Stomach (tissue), 9 donors: Measurements from ENCODE around the gene INPP4B. TPM values are rescaled to one million over a fixed set of nuclear protein-coding genes. Genes with fewer than 3 reads are reported as not detected.

Source experiments
- DNase-seq, 2 donors: peaks; one replicate each; pipeline versions ENCODE4 v3.0.0 to v3.0.0-alpha.2; 2013 to 2019
- H3K27ac ChIP-seq, 5 donors: fragments of 200-600 bp in 4 of 5; sonication (generic) in 4 of 5; one replicate each; pipeline ENCODE4 v1.5.1; 2013 to 2019; ENCODE audit warnings: mild to moderate bottlenecking in 1 of 5, moderate library complexity in 1 of 5
- H3K27me3 ChIP-seq, 3 donors: fragments of 200-600 bp; sonication (generic); one replicate each; pipeline ENCODE4 v1.5.1; 2017 to 2019; ENCODE audit warnings: mixed run types in 1 of 3
- H3K36me3 ChIP-seq, 4 donors: fragments of 200-600 bp; sonication (generic); 1 replicate in 3 of 4; 2 replicates in 1 of 4; pipeline ENCODE4 v1.5.1; 2016 to 2019
- H3K4me1 ChIP-seq, 4 donors: fragments of 200-600 bp; sonication (generic); one replicate each; pipeline ENCODE4 v1.5.1; 2016 to 2019
- H3K4me3 ChIP-seq, 4 donors: fragments of 200-600 bp; sonication (generic) in 3 of 4; one replicate each; pipeline ENCODE4 v1.5.1; 2016 to 2019; ENCODE audit warnings: mild to moderate bottlenecking in 1 of 4
- H3K9me3 ChIP-seq, 4 donors: fragments of 200-600 bp; sonication (generic); one replicate each; pipeline ENCODE4 v1.5.1; 2016 to 2019
- EP300 ChIP-seq: sonication (generic); formaldehyde crosslinking; IDR thresholded peaks from one replicate; pipeline ENCODE4 v1.6.1; 2017; ENCODE audit warnings: antibody characterized with exemption
- POLR2A ChIP-seq, 4 donors: fragments of 450-650 bp; IDR thresholded peaks; one replicate each; pipeline ENCODE4 v1.6.1; 2016; ENCODE audit warnings: antibody characterized with exemption in 4 of 4, control low read depth in 2 of 4, mild to moderate bottlenecking in 1 of 4, moderate library complexity in 1 of 4
- POLR2AphosphoS5 ChIP-seq, 3 donors: sonication (generic); formaldehyde crosslinking; IDR thresholded peaks; one replicate each; pipeline ENCODE4 v1.6.1; 2016; ENCODE audit warnings: antibody characterized with exemption in 3 of 3
- WGBS, 5 donors: extraction: QIAGEN DNeasy Blood & Tissue Kit in 3 of 5; methylation state at CpG; one replicate each; pipeline versions ENCODE4 v1.1.5 to v1.1.7; 2013 to 2018; 5-methylcytosine and 5-hydroxymethylcytosine counted together
- intact Hi-C: fragments of 100-400 bp; cut with DNase I; formaldehyde crosslinking; loops from one replicate; pipeline ENCODE4 v1.15.1; 2023; ENCODE audit warnings: low total_unique reads
- polyA plus RNA-seq, 3 donors: library from polyadenylated mRNA; stranded (reverse); fragments of 200-250 nt; gene quantifications; one replicate each; pipeline ENCODE4 v1.2.3, GENCODE V29; 2013
- total RNA-seq, 5 donors: library from RNA; depleted of rRNA; stranded (reverse); fragments of >200 nt; gene quantifications; one replicate each; pipeline versions ENCODE4 v1.1.0 to v1.2.3, GENCODE V29; 2014 to 2016
- TF ChIP-seq, protein P1 (sequence below), 7 experiments: fragments of 450-650 bp in 4 of 7; fragments of 200-600 bp in 3 of 7; sonication (generic) in 3 of 7; IDR thresholded peaks; one replicate each; pipeline ENCODE4 v1.5.1; 2016 to 2019; ENCODE audit warnings: antibody characterized with exemption in 7 of 7, control low read depth in 2 of 7, mild to moderate bottlenecking in 1 of 7
- donor health status: healthy with polysubstance abuse.
- donor health status: Bipolar disorder and iron deficiency.
- donor health status: healthy.

The INPP4B gene
- total and polyA plus RNA-seq, 8 donors = 1.4 to 96.9 (median 11.7) TPM

DNA sequence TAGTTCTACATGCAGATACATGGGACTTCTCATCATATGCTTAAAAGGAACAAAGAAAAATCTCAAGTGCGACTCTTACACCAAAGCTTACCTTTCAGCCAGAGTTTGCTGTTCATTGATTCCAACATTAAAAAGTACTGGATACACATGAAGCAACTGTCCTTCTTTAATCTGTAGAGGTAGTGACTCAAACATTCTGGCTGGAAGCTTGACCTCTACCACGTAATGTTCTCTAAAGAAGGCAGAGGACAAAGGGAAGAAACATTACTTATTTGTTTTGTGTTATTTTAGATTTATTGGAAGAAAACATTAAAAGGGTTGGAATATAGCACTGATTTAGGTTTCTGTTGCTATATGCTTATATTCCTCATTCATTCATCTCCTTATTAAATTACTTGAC is 733.6 kb downstream of the INPP4B start:
- Histone ChIP-seq H3K9me3 (no peaks in the 10 kb centered on the region), H3K27ac (no peak overlapping the region), H3K27me3 (no peaks in the 10 kb centered on the region), H3K36me3 (peaks cover 0 to 11% (median 2%) of the 10 kb centered on the region in 4 donors), H3K4me1 (no peaks in the 10 kb centered on the region), H3K4me3 (no peak overlapping the region)
- intact Hi-C loops = no loop called here
- no peak for TF ChIP-seq POLR2AphosphoS5 (IDR thresholded peaks at IDR 0.05)
- TF ChIP-seq POLR2A (IDR thresholded peaks at IDR 0.05) = no peak
- TF ChIP-seq, protein P1, sequence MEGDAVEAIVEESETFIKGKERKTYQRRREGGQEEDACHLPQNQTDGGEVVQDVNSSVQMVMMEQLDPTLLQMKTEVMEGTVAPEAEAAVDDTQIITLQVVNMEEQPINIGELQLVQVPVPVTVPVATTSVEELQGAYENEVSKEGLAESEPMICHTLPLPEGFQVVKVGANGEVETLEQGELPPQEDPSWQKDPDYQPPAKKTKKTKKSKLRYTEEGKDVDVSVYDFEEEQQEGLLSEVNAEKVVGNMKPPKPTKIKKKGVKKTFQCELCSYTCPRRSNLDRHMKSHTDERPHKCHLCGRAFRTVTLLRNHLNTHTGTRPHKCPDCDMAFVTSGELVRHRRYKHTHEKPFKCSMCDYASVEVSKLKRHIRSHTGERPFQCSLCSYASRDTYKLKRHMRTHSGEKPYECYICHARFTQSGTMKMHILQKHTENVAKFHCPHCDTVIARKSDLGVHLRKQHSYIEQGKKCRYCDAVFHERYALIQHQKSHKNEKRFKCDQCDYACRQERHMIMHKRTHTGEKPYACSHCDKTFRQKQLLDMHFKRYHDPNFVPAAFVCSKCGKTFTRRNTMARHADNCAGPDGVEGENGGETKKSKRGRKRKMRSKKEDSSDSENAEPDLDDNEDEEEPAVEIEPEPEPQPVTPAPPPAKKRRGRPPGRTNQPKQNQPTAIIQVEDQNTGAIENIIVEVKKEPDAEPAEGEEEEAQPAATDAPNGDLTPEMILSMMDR (IDR thresholded peaks at IDR 0.05) = no peak
- no peak for TF ChIP-seq EP300
- WGBS, 5 donors = 90 to 95% (median 91%) methylated on average over 2 of the region's 2 CpGs
- DNase-seq = no peak

DNA sequence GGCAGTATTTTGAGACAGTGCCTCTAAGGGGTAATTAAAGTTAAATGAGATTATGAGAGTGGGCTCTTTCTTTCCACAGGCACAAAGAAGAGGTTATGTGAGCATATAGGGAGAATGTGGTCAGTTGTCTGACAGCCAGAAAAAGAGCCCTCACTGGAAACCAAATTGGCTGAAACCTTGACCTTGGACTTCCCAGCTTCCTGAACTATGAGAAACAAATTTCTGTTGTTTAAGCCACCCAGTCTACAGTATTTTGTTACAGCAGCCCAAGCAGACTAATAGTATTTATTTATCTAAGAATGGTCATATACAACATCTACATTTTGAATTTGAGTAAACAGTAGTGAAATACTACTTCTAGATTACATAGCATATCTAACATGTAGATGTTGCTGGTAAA is 736.0 kb downstream of the INPP4B start:
- TF ChIP-seq, protein P1 (IDR thresholded peaks at IDR 0.05) = no peak
- TF ChIP-seq EP300 (no peak), POLR2A (IDR thresholded peaks at IDR 0.05) (no peak), POLR2AphosphoS5 (IDR thresholded peaks at IDR 0.05) (no peak)
- Histone ChIP-seq H3K9me3 (no peaks in the 10 kb centered on the region), H3K4me1 (no peaks in the 10 kb centered on the region), H3K27ac (no peak overlapping the region), H3K4me3 (no peak overlapping the region), H3K36me3 (peaks cover 0 to 11% (median 3%) of the 10 kb centered on the region in 4 donors), H3K27me3 (no peaks in the 10 kb centered on the region)
- intact Hi-C loops = no loop called here
- no peak for DNase-seq

DNA sequence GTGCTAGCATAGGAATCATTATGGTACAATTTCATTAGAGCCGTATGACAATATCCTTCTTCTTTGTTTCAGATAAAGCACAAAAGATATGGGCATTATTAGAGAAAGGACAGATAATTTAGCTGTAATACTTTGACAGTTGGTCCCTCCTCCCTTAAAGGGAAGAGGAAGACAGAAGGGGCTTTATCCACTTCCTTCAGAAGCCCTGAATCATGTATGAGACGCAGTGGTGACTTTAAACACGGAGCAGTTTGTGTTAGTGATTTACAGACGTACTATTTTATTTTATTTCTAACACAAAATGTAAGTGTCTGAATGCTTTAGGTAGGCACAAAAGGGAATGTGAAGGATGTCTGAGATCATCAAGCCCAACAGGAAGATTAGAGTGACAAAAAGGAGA is 742.1 kb downstream of the INPP4B start:
- H3K4me3 ChIP-seq = no peak overlapping the region
- intact Hi-C loops = no loop called here
- TF ChIP-seq EP300 (no peak), POLR2AphosphoS5 (IDR thresholded peaks at IDR 0.05) (no peak), POLR2A (IDR thresholded peaks at IDR 0.05) (no peak)
- TF ChIP-seq, protein P1 (IDR thresholded peaks at IDR 0.05) = no peak
- no peaks in the 10 kb centered on the region for H3K27me3 ChIP-seq
- no peaks in the 10 kb centered on the region for H3K4me1 ChIP-seq
- no peak for DNase-seq
- no peak overlapping the region for H3K27ac ChIP-seq
- peaks cover 0 to 6% (median 2%) of the 10 kb centered on the region in 4 donors for H3K36me3 ChIP-seq
- 79 to 93% (median 86%) methylated on average over 4 of the region's 4 CpGs for WGBS, 5 donors
- H3K9me3 ChIP-seq = no peaks in the 10 kb centered on the region

GRCh38 chr4:142101401-142101800 is 744.7 kb downstream of the INPP4B start:
- intact Hi-C loops = no loop called here
- DNase-seq = no peak
- TF ChIP-seq EP300 (no peak), POLR2AphosphoS5 (IDR thresholded peaks at IDR 0.05) (no peak)
- TF ChIP-seq, protein P1 (IDR thresholded peaks at IDR 0.05) = no peak
- Histone ChIP-seq H3K4me3 (no peak overlapping the region), H3K27ac (no peak overlapping the region), H3K27me3 (no peaks in the 10 kb centered on the region), H3K9me3 (no peaks in the 10 kb centered on the region), H3K36me3 (no peaks in the 10 kb centered on the region), H3K4me1 (no peaks in the 10 kb centered on the region)
- WGBS, 5 donors = 85 to 96% (median 94%) methylated on average over 1 of the region's 1 CpG
